Neural cell (in vitro differentiated cells): ENCODE data around the gene MOSPD2. TPM values are rescaled to one million over a fixed set of nuclear protein-coding genes. Genes with fewer than 3 reads are reported as not detected.

Experiments used
- H2AFZ ChIP-seq: fragments of 200-600, 300-800 bp; sonication (generic), shearing (Covaris generic); 2 replicates; pipeline ENCODE4 v1.6.0; 2014; ENCODE audit warnings: low read depth, mild to moderate bottlenecking, antibody characterized with exemption, low read length, moderate library complexity
- H3F3A ChIP-seq: fragments of 200-600 bp; shearing (Covaris generic); 2 replicates; pipeline ENCODE4 v1.6.1; 2016; ENCODE audit warnings: mild to moderate bottlenecking, moderate library complexity, mixed read lengths, antibody characterized with exemption, low read length; ENCODE audit not compliant: insufficient read depth, poor library complexity, severe bottlenecking
- H3K27ac ChIP-seq: fragments of 200-600, 300-800 bp; sonication (generic), shearing (Covaris generic); 2 replicates; pipeline ENCODE4 v1.5.1; 2014; ENCODE audit warnings: mild to moderate bottlenecking, low read length, moderate library complexity
- H3K27me3 ChIP-seq: fragments of 300-800, 200-600 bp; sonication (generic), shearing (Covaris generic); 2 replicates; pipeline ENCODE4 v1.6.0; 2014; ENCODE audit warnings: mild to moderate bottlenecking, low read depth, low read length, moderate library complexity; ENCODE audit not compliant: insufficient read depth
- H3K36me3 ChIP-seq: fragments of 300-800, 200-600 bp; sonication (generic), shearing (Covaris generic); 2 replicates; pipeline ENCODE4 v1.5.1; 2014; ENCODE audit warnings: mild to moderate bottlenecking, antibody characterized with exemption, low read length, moderate library complexity; ENCODE audit not compliant: insufficient read depth
- H3K4me2 ChIP-seq: fragments of 300-800, 200-600 bp; sonication (generic), shearing (Covaris generic); 2 replicates; pipeline ENCODE4 v1.6.0; 2014; ENCODE audit warnings: mild to moderate bottlenecking, low read length
- H3K4me3 ChIP-seq: fragments of 300-800, 200-600 bp; sonication (generic), shearing (Covaris generic); 2 replicates; pipeline ENCODE4 v1.5.1; 2014; ENCODE audit warnings: mild to moderate bottlenecking, low read length, moderate library complexity
- H3K79me2 ChIP-seq: fragments of 200-600 bp; shearing (Covaris generic); replicated peaks from 2 replicates; pipeline ENCODE4 v1.6.0; 2014; ENCODE audit warnings: mild to moderate bottlenecking, low read length, moderate library complexity; ENCODE audit not compliant: insufficient read depth
- H3K9ac ChIP-seq: fragments of 300-800, 200-600 bp; sonication (generic), shearing (Covaris generic); 2 replicates; pipeline ENCODE4 v1.6.1; 2016; ENCODE audit warnings: mild to moderate bottlenecking, low read length, mixed read lengths
- H3K9me2 ChIP-seq: fragments of 200-600 bp; shearing (Covaris generic); 2 replicates; pipeline ENCODE4 v1.6.1; 2016; ENCODE audit warnings: mild to moderate bottlenecking, low read length, mixed read lengths; ENCODE audit not compliant: insufficient read depth
- H3K9me3 ChIP-seq: fragments of 200-600, 300-800 bp; sonication (generic), shearing (Covaris generic); 2 replicates; pipeline ENCODE4 v1.6.1; 2016; ENCODE audit warnings: mild to moderate bottlenecking, mixed run types, low read length, moderate library complexity, mixed read lengths
- H4K20me1 ChIP-seq: fragments of 200-600 bp; shearing (Covaris generic); 2 replicates; pipeline ENCODE4 v1.6.1; 2016; ENCODE audit warnings: mild to moderate bottlenecking, mixed run types; ENCODE audit not compliant: insufficient read depth
- CTCF ChIP-seq: fragments of 450-650 bp; IDR thresholded peaks from 2 replicates; pipeline ENCODE4 v1.5.1; 2014; ENCODE audit warnings: antibody characterized with exemption, mild to moderate bottlenecking, moderate library complexity; ENCODE audit not compliant: poor library complexity, severe bottlenecking
- EP300 ChIP-seq: fragments of 450-650 bp; conservative IDR thresholded peaks from 2 replicates; pipeline ENCODE4 v1.6.1; 2014; ENCODE audit warnings: antibody characterized with exemption, mild to moderate bottlenecking, moderate library complexity; ENCODE audit not compliant: poor library complexity, severe bottlenecking
- EZH2 ChIP-seq: fragments of 200-600, 300-800 bp; shearing (Covaris generic), sonication (generic); IDR thresholded peaks from 2 replicates; pipeline ENCODE4 v1.6.1; 2014; ENCODE audit warnings: antibody characterized with exemption, low read length, borderline replicate concordance, mild to moderate bottlenecking; ENCODE audit not compliant: insufficient read depth, poor library complexity, severe bottlenecking
- MXI1 ChIP-seq: fragments of 450-650 bp; conservative IDR thresholded peaks from 2 replicates; pipeline ENCODE4 v1.6.1; 2014; ENCODE audit warnings: antibody characterized with exemption, mild to moderate bottlenecking; ENCODE audit not compliant: poor library complexity, severe bottlenecking
- POLR2AphosphoS5 ChIP-seq: IDR thresholded peaks from 2 replicates; pipeline ENCODE4 v1.6.1; 2012
- RAD21 ChIP-seq: fragments of 450-650 bp; conservative IDR thresholded peaks from 2 replicates; pipeline ENCODE4 v1.6.1; 2014; ENCODE audit warnings: antibody characterized with exemption, mild to moderate bottlenecking, moderate library complexity
- SMC3 ChIP-seq: fragments of 450-650 bp; conservative IDR thresholded peaks from 2 replicates; pipeline ENCODE4 v1.6.1; 2014; ENCODE audit warnings: antibody characterized with exemption, mild to moderate bottlenecking, moderate library complexity; ENCODE audit not compliant: poor library complexity
- TAF1 ChIP-seq: IDR thresholded peaks from 2 replicates; pipeline ENCODE4 v1.6.1; 2012; ENCODE audit warnings: low read depth
- polyA plus RNA-seq: library from polyadenylated mRNA; depleted of rRNA; stranded (reverse); fragments of >200 nt; gene quantifications from 2 replicates; pipeline ENCODE4 v1.2.3, GENCODE V29; 2014
- TF ChIP-seq, protein P1 (sequence below): IDR thresholded peaks from 2 replicates; pipeline ENCODE4 v1.6.1; 2012; ENCODE audit warnings: borderline replicate concordance

Gene MOSPD2
- polyA plus RNA-seq, 1 donor from 2014 or later, result 12.4 TPM

GRCh38 chrX:14926471-14926870 lies 53.2 kb downstream of the MOSPD2 start:
- H3K27me3 ChIP-seq, result no peaks in the 10 kb centered on the region
- no peaks in the 10 kb centered on the region for H3F3A ChIP-seq
- H3K9ac ChIP-seq, result no peak overlapping the region
- H3K9me2 ChIP-seq, result no peaks in the 10 kb centered on the region
- H3K79me2 ChIP-seq, result no peaks in the 10 kb centered on the region
- H3K27ac ChIP-seq, result no peak overlapping the region
- TF ChIP-seq TAF1 (no peak), RAD21 (no peak), EP300 (no peak), EZH2 (no peak), SMC3 (no peak), MXI1 (no peak), CTCF (no peak), POLR2AphosphoS5 (no peak)
- TF ChIP-seq, protein P1, sequence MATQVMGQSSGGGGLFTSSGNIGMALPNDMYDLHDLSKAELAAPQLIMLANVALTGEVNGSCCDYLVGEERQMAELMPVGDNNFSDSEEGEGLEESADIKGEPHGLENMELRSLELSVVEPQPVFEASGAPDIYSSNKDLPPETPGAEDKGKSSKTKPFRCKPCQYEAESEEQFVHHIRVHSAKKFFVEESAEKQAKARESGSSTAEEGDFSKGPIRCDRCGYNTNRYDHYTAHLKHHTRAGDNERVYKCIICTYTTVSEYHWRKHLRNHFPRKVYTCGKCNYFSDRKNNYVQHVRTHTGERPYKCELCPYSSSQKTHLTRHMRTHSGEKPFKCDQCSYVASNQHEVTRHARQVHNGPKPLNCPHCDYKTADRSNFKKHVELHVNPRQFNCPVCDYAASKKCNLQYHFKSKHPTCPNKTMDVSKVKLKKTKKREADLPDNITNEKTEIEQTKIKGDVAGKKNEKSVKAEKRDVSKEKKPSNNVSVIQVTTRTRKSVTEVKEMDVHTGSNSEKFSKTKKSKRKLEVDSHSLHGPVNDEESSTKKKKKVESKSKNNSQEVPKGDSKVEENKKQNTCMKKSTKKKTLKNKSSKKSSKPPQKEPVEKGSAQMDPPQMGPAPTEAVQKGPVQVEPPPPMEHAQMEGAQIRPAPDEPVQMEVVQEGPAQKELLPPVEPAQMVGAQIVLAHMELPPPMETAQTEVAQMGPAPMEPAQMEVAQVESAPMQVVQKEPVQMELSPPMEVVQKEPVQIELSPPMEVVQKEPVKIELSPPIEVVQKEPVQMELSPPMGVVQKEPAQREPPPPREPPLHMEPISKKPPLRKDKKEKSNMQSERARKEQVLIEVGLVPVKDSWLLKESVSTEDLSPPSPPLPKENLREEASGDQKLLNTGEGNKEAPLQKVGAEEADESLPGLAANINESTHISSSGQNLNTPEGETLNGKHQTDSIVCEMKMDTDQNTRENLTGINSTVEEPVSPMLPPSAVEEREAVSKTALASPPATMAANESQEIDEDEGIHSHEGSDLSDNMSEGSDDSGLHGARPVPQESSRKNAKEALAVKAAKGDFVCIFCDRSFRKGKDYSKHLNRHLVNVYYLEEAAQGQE, result no peak
- H3K4me2 ChIP-seq, result no peak overlapping the region
- H4K20me1 ChIP-seq, result no peaks in the 10 kb centered on the region
- H3K9me3 ChIP-seq, result no peaks in the 10 kb centered on the region
- H2AFZ ChIP-seq, result no peak overlapping the region
- H3K4me3 ChIP-seq, result no peak overlapping the region
- no peaks in the 10 kb centered on the region for H3K36me3 ChIP-seq

- no peak overlapping the region for H3K9ac ChIP-seq
- H3K27ac ChIP-seq, result no peak overlapping the region
- no peaks in the 10 kb centered on the region for H3K79me2 ChIP-seq
- H4K20me1 ChIP-seq, result no peaks in the 10 kb centered on the region
- no peaks in the 10 kb centered on the region for H3K9me2 ChIP-seq
- TF ChIP-seq, protein P1, result no peak
- no peak for TF ChIP-seq EP300
- H3F3A ChIP-seq, result no peaks in the 10 kb centered on the region
- H3K4me2 ChIP-seq, result no peak overlapping the region
- H3K4me3 ChIP-seq, result no peak overlapping the region
- H3K9me3 ChIP-seq, result no peaks in the 10 kb centered on the region
- no peaks in the 10 kb centered on the region for H3K27me3 ChIP-seq
- H3K36me3 ChIP-seq, result no peaks in the 10 kb centered on the region
- no peak overlapping the region for H2AFZ ChIP-seq
Measured at GRCh38 chrX:14927401-14927800, 54.2 kb downstream of the MOSPD2 start.
